ENCODE results near the gene GOLGA8M. TPM values are rescaled to one million over a fixed set of nuclear protein-coding genes. Genes with fewer than 3 reads are reported as not detected.

The GOLGA8M gene
- total RNA-seq, 1 donor from 2014 or later: 0.54 TPM

Other genes with a start within 250 kb of the GOLGA8M start
- not detected in 2 replicates for gene GOLGA8G, start 179.4 kb downstream of the GOLGA8M start, total RNA-seq
- not detected in 2 replicates for gene GOLGA6L25, start 158.9 kb downstream of the GOLGA8M start, total RNA-seq
- gene GOLGA6L7, start 136.2 kb upstream of the GOLGA8M start, total RNA-seq: not detected in 2 replicates
- gene APBA2, start 173.6 kb upstream of the GOLGA8M start, total RNA-seq: 1.8 and 1.9 TPM in 2 replicates